ENCODE results near the gene GDF7. TPM values are rescaled to one million over a fixed set of nuclear protein-coding genes. Genes with fewer than 3 reads are reported as not detected.

The GDF7 gene
- total RNA-seq, result 2.5 and 9.5 TPM in 2 replicates

GRCh38 chr2:20666304-20667150, at the start of gene GDF7:
Gene GDF7, plus strand, starts transcription at chr2:20667144. Its CDS starts 96 bp downstream, at chr2:20667240.

DNA sequence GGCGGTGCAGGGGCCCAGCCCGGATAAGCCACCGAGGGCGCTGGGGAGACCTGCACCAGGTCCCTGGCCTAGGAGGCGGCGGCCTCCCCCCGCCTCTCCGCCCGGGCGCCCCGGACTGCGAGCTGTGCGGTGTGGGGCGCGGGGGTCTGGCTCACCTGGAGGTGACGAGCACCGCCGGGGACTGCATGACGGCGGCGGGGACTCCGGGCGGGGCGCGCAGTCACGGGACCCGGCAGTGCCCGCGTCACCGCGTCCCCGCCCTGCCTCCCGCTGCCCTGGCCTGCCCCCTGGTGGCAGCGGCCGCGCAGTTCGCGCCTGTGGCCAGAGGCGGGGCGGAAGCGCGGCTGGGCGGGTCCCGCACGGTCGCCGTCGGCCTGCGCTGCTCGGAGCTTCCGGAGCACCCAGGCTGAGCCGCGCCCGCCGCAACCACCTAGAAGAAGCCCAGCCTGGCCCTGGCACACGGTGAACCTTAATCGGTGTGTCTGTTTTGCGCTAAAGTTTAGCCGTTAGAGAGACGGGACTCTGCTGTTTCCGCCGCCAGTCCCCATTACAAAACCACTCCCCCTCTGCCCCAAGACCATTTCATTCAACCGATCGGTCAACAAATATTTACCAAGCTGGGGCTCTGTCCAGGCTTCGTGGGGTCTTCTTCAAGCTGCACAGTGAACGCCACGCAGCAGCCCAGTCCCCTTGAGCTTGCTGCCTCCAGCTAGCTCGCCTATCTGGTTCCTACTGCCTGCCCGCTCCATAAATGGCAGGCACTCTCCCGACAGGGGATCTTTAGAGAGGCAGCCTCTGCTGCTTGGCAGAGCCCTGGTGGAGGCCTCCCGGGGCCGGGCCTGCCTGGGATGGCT, 15.8 kb upstream of the GDF7 start, which contains the start of gene HS1BP3:
Gene HS1BP3 (minus strand): TSS at position 222 of the 854 bp plus-strand sequence. CDS start 35 bp downstream, at position 187.

Other genes with a start within 250 kb of the GDF7 start
- gene RHOB, start 220.1 kb upstream of the GDF7 start, total RNA-seq, result 522 and 664 TPM in 2 replicates
- 24.7 and 28.5 TPM in 2 replicates for gene HS1BP3, start 16.0 kb upstream of the GDF7 start, total RNA-seq
- 22.1 and 34.0 TPM in 2 replicates for gene LDAH, start 156.0 kb downstream of the GDF7 start, total RNA-seq